Measurements from ENCODE around the gene SP9. TPM values are rescaled to one million over a fixed set of nuclear protein-coding genes. Genes with fewer than 3 reads are reported as not detected.

The SP9 gene
- total and polyA plus RNA-seq, 5 donors from 2014 or later: not detected

DNA sequence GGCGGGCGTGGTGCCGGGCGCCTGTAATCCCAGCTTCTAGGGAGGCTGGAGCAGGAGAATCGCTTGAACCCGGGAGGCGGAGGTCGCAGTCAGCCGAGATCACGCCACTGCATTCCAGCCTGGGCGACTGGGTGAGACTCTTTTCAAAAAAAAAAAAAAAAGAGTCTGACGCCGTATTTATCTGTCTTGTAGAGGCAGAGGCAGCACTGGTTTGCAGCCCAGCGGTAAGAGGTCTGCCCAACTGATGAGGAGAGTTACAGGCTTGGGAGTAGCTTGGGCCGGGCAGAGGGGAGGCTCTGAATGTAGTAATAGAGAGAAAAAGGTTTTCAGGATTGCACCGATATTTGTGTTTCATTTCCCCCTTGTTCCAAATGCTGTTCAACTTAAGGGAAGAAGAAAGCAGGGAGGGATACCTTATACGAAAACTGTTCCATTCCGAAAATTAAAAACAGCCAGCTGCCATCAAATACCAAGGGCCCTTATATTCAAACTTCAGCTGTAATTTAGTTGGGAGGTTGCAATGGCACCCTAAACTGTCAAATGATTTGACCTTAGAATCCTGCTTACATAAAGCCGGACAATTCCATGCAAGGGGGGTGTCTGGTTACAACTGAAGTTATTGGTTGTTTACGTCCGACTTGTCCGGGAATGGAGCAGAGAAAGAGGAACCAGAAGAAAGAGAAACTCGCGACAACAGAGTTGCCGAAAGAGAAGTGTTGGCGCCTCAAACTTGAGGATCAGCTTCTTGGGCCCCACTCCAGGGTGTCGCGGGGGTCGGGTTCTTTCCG is 9.2 kb upstream of the SP9 start:
- Mint-ChIP-seq H3K27ac (no peak overlapping the region), H3K27me3 (peaks cover 96% of the 10 kb centered on the region), H3K4me3 (peak overlapping the region; percentile 30 to 85 (median 72)), H3K9me3 (peaks cover 0 to 8% (median 0%) of the 10 kb centered on the region in 7 donors), H3K36me3 (no peaks in the 10 kb centered on the region), H3K4me1 (peaks cover 12 to 35% (median 22%) of the 10 kb centered on the region in 4 donors)
- Histone ChIP-seq H3K9me3 (ENCODE audit: control insufficient read depth in 2 of 2, low read length in 2 of 2) (no peaks in the 10 kb centered on the region), H3K4me3 (ENCODE audit: low read depth, low read length) (no peak overlapping the region), H3K36me3 (ENCODE audit: control insufficient read depth, insufficient read depth, low read length) (no peaks in the 10 kb centered on the region), H3K27ac (ENCODE audit: insufficient read depth, low read length, poor library complexity, severe bottlenecking) (no peak overlapping the region), H3K4me1 (ENCODE audit: control insufficient read depth, insufficient read depth, low read length, poor library complexity, severe bottlenecking) (peaks cover 28% of the 10 kb centered on the region), H3K27me3 (ENCODE audit: control insufficient read depth, insufficient read depth, low read length) (peaks cover 40% of the 10 kb centered on the region)
- ATAC-seq (ENCODE audit: low read depth in 2 of 2): no peak
- DNase-seq: peak in 1 of 3 donors; percentile 2

DNA sequence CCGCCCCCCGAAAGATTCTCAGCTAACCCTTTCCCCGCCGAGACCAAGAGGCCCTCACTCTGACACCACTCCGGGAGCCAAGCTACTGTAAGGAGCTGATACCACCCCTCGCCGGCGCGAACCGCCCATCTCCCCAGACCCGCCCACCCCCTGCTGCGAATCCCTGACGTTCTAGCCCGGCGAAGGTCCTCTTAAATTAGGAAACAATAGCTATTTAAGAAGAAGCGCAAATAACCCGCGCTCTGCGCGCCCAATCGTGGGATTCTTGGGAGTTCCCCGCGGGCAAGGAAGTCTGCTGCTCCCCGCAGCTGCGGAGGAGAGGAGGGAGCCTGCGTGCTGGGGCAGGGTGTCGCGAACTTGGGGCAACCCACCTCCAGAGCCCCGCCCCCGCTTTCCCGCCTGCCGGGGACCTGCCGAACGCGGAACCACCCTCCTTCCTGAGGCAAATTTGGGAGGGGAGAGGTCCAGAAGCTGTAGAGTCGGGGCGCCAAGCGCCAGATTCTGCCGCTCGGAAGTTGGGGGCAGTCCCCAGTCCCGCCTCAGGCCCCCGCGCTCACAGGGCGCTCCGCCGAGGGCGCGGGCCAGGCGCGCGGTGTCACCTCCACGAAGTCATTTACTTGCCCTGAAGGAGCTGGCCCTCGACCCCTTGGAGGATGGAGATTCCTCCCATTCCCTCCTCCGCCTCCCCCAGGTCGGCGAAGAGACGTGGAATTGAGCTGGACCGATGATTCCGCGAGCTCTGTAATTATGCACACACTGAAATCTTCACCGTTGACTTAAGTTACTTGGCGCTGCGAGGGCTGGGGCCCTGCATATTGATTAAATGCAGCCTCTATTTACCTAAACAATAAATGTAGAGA is 8.4 kb upstream of the SP9 start:
- no peak for ATAC-seq (ENCODE audit: low read depth in 2 of 2)
- Histone ChIP-seq H3K27ac (ENCODE audit: insufficient read depth, low read length, poor library complexity, severe bottlenecking) (no peak overlapping the region), H3K4me1 (ENCODE audit: control insufficient read depth, insufficient read depth, low read length, poor library complexity, severe bottlenecking) (peaks cover 28% of the 10 kb centered on the region)

DNA sequence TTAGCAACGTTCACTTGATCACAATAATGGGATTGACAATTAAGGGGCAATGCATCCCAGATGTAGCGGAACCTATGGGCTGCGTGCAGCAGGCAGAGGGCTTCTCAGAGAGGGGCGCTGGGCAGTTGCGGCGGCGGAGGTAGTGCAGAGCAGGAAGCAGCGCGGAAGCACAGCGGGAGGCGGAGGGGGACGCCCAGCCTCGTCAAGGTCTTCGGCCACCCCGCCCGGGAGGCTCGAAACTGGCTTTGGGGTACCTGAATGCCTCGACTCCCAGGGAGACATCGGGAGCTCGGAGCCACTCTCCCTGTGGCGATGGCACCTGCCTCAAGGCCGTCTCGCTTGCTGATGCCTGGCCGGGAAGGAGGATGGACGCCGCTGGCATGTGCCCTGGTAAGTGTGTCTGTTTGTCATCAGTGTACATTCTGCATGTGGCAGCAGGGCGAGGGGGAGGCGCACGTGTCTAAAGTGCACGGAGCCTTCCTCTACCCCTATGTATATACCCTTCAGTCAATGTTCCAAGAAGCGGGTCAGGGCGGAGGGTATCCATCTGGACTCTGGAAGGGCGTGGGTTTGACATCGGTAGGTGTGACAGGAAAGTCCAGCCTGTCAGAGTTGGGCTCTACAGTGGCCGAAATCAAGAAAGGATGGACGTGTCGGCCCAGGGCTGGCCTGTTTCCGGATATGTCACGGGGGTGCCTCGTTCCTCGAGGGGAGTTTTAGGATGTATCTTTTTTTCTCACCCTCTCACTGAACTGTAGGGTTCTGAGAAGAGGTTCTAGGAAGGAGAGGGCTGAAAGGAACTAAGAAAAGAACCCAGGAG is 7.5 kb upstream of the SP9 start:
- peaks cover 52% of the 10 kb centered on the region for H3K27me3 ChIP-seq (ENCODE audit: control insufficient read depth, insufficient read depth, low read length)
- Mint-ChIP-seq H3K4me1 (peaks cover 12 to 42% (median 26%) of the 10 kb centered on the region in 4 donors), H3K4me3 (peak overlapping the region; percentile 21 to 85 (median 50)), H3K36me3 (no peaks in the 10 kb centered on the region), H3K27ac (no peak overlapping the region), H3K9me3 (peaks cover 0 to 8% (median 0%) of the 10 kb centered on the region in 7 donors), H3K27me3 (peaks cover 99% of the 10 kb centered on the region)
- peak overlapping the region; percentile 48 for H3K4me3 ChIP-seq (ENCODE audit: low read depth, low read length)
- peaks cover 29% of the 10 kb centered on the region for H3K4me1 ChIP-seq (ENCODE audit: control insufficient read depth, insufficient read depth, low read length, poor library complexity, severe bottlenecking)
- ATAC-seq (ENCODE audit: low read depth in 2 of 2) (peak; percentile 28 to 30), DNase-seq (peak in 1 of 3 donors; percentile 33)
- H3K9me3 ChIP-seq (ENCODE audit: control insufficient read depth in 2 of 2, low read length in 2 of 2): peaks cover 0 to 4% of the 10 kb centered on the region in 2 experiments
- no peak overlapping the region for H3K27ac ChIP-seq (ENCODE audit: insufficient read depth, low read length, poor library complexity, severe bottlenecking)
- no peaks in the 10 kb centered on the region for H3K36me3 ChIP-seq (ENCODE audit: control insufficient read depth, insufficient read depth, low read length)

More for the DNA sequence above, 8.4 kb upstream of the SP9 start:
- Mint-ChIP-seq H3K36me3 (no peaks in the 10 kb centered on the region), H3K27ac (no peak overlapping the region), H3K9me3 (peaks cover 0 to 8% (median 0%) of the 10 kb centered on the region in 7 donors), H3K4me1 (peaks cover 12 to 35% (median 24%) of the 10 kb centered on the region in 4 donors), H3K4me3 (peak overlapping the region; percentile 30 to 77 (median 72)), H3K27me3 (peaks cover 96% of the 10 kb centered on the region)
- Histone ChIP-seq H3K9me3 (ENCODE audit: control insufficient read depth in 2 of 2, low read length in 2 of 2) (no peaks in the 10 kb centered on the region), H3K4me3 (ENCODE audit: low read depth, low read length) (peak overlapping the region; percentile 48), H3K36me3 (ENCODE audit: control insufficient read depth, insufficient read depth, low read length) (no peaks in the 10 kb centered on the region), H3K27me3 (ENCODE audit: control insufficient read depth, insufficient read depth, low read length) (peaks cover 47% of the 10 kb centered on the region)
- peak in 1 of 3 donors; percentile 12 for DNase-seq

DNA sequence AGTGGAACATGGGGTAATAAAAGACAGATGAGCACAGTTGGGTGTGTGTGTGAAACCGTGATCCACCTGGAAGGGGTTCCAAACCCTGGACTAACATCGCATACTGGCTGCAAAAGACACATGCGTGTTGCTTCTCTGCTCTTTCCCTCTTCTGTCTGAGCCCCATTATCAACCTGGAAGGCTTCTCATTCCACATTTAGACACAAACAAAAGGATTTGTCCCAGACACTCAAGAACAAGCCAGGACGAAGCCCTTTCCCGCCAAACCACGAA is 7.0 kb upstream of the SP9 start:
- peaks cover 35% of the 10 kb centered on the region for H3K4me1 ChIP-seq (ENCODE audit: control insufficient read depth, insufficient read depth, low read length, poor library complexity, severe bottlenecking)
- no peaks in the 10 kb centered on the region for H3K36me3 ChIP-seq (ENCODE audit: control insufficient read depth, insufficient read depth, low read length)
- Mint-ChIP-seq H3K36me3 (no peaks in the 10 kb centered on the region), H3K9me3 (peaks cover 0 to 8% (median 1%) of the 10 kb centered on the region in 7 donors), H3K4me3 (peak overlapping the region; percentile 30 to 85 (median 70)), H3K27me3 (peaks cover 99% of the 10 kb centered on the region), H3K27ac (no peak overlapping the region), H3K4me1 (peaks cover 12 to 48% (median 32%) of the 10 kb centered on the region in 4 donors)
- peaks cover 0 to 4% of the 10 kb centered on the region in 2 experiments for H3K9me3 ChIP-seq (ENCODE audit: control insufficient read depth in 2 of 2, low read length in 2 of 2)
- ATAC-seq (ENCODE audit: low read depth in 2 of 2): no peak
- no peak overlapping the region for H3K4me3 ChIP-seq (ENCODE audit: low read depth, low read length)
- H3K27me3 ChIP-seq (ENCODE audit: control insufficient read depth, insufficient read depth, low read length): peaks cover 52% of the 10 kb centered on the region
- H3K27ac ChIP-seq (ENCODE audit: insufficient read depth, low read length, poor library complexity, severe bottlenecking): no peak overlapping the region
- DNase-seq: no peak

DNA sequence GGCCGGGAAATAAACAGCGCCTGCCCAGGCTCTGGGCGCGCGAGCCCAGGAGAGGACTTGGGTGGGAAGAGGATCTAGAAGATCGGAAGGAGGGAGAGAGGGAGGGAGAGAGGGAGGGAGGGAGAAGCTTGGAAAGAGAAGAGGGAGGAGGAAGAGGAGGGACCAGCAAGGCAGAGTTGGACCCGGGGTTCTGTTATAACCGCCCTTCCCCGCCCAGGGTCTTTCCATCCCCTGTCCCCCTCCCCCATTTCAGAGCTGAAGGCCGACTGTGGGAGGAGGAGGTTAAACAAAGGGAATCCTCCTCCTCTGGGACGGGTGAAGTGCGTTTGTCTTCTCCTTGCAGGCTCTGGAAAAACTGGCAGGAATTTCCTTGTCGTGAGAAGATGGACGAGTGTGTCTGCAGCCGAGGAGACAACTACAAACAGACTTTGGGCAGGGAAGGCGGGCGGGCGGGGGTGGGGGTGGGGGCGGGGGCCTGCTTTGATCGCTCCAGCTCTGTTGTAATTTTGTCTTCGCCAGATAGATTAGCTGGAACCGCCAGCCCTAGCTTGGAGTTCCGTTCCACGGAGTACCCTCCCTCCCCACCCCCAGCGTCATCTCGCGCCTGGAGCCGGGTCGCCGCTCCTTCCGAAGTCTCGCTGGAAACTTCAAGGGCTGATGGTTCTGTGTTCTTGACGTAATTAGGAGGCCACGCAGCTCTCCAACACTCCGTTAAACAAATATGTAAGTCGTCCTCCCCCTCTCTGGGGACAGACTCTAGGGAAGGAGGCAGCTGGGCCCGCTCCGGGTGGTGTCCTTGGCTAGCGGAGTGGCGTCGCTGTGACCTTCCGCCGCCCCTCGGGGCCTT is 6.4 kb upstream of the SP9 start:
- no peak overlapping the region for H3K27ac Mint-ChIP-seq
- H3K36me3 Mint-ChIP-seq: no peaks in the 10 kb centered on the region
- ATAC-seq (ENCODE audit: low read depth in 2 of 2) (no peak), DNase-seq (peak in 1 of 3 donors; percentile 2)
- Histone ChIP-seq H3K4me1 (ENCODE audit: control insufficient read depth, insufficient read depth, low read length, poor library complexity, severe bottlenecking) (peaks cover 40% of the 10 kb centered on the region), H3K9me3 (ENCODE audit: control insufficient read depth in 2 of 2, low read length in 2 of 2) (peaks cover 0 to 4% of the 10 kb centered on the region in 2 experiments), H3K36me3 (ENCODE audit: control insufficient read depth, insufficient read depth, low read length) (no peaks in the 10 kb centered on the region), H3K27ac (ENCODE audit: insufficient read depth, low read length, poor library complexity, severe bottlenecking) (no peak overlapping the region), H3K27me3 (ENCODE audit: control insufficient read depth, insufficient read depth, low read length) (peaks cover 55% of the 10 kb centered on the region), H3K4me3 (ENCODE audit: low read depth, low read length) (no peak overlapping the region)
- H3K9me3 Mint-ChIP-seq: peaks cover 0 to 8% (median 1%) of the 10 kb centered on the region in 7 donors
- H3K4me3 Mint-ChIP-seq: peak overlapping the region; percentile 26 to 72 (median 64)
- peaks cover 100% of the 10 kb centered on the region for H3K27me3 Mint-ChIP-seq
- peaks cover 12 to 53% (median 36%) of the 10 kb centered on the region in 4 donors for H3K4me1 Mint-ChIP-seq

DNA sequence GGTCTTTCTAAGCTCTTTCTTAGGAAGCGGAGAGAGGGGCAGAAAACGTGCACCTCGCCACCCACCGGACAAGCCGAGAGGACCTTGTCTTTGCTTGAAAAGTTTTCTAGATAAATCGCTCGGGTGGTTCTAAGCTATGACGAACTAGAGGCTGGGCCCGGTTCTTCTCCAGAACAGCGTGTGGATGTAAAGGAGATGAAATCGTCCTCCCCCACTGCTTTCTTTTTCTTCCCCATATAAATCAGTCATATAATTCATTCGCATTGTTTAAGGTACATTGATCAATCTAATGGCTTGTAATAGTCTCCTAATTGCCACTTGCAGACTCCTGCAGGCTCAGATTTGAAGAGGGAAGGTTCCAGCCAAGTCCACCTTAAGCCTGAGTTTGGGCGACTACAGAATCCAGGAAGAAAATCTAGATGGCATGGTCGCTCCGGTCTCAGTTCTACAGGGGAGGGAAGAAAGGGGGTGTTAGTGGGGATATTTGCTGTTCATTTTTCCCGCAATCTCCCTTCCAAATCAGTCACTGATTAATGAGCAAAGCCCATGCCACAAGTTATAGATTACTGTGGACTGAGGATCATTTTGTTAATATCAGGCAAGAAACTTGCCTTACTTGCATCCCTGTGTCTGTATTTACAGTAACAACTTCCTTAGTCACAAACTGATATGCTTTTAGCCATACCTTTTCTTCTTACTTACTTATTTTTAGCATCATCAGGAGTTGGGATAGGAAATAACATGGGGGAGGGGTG is 5.6 kb upstream of the SP9 start:
- no peak overlapping the region for H3K27ac Mint-ChIP-seq
- Histone ChIP-seq H3K36me3 (ENCODE audit: control insufficient read depth, insufficient read depth, low read length) (no peaks in the 10 kb centered on the region), H3K4me3 (ENCODE audit: low read depth, low read length) (no peak overlapping the region), H3K27ac (ENCODE audit: insufficient read depth, low read length, poor library complexity, severe bottlenecking) (no peak overlapping the region), H3K4me1 (ENCODE audit: control insufficient read depth, insufficient read depth, low read length, poor library complexity, severe bottlenecking) (peaks cover 48% of the 10 kb centered on the region), H3K27me3 (ENCODE audit: control insufficient read depth, insufficient read depth, low read length) (peaks cover 56% of the 10 kb centered on the region), H3K9me3 (ENCODE audit: control insufficient read depth in 2 of 2, low read length in 2 of 2) (peaks cover 0 to 4% of the 10 kb centered on the region in 2 experiments)
- peaks cover 12 to 61% (median 43%) of the 10 kb centered on the region in 4 donors for H3K4me1 Mint-ChIP-seq
- H3K4me3 Mint-ChIP-seq: peak overlapping the region; percentile 0 to 72 (median 38)
- H3K36me3 Mint-ChIP-seq: no peaks in the 10 kb centered on the region
- ATAC-seq (ENCODE audit: low read depth in 2 of 2) (no peak), DNase-seq (peak in 1 of 3 donors; percentile 5)
- peaks cover 0 to 6% (median 1%) of the 10 kb centered on the region in 7 donors for H3K9me3 Mint-ChIP-seq
- peaks cover 100% of the 10 kb centered on the region for H3K27me3 Mint-ChIP-seq
